Loucy (cell line): ENCODE measurements around the gene CDCP1.

ENCODE experiments used
- H2AFZ ChIP-seq: fragments of 200-600 bp; sonication (generic); 2 replicates; pipeline ENCODE4 v1.6.0; 2016; ENCODE audit warnings: antibody characterized with exemption, mild to moderate bottlenecking, low read length, moderate library complexity
- H3F3A ChIP-seq: fragments of 200-600 bp; 2 replicates; pipeline ENCODE4 v1.6.0; 2016; ENCODE audit warnings: antibody characterized with exemption, low read depth, mild to moderate bottlenecking
- H3K27me3 ChIP-seq: fragments of 200-600 bp; sonication (generic); 2 replicates; pipeline ENCODE4 v1.6.1; 2014; ENCODE audit warnings: low read length, mild to moderate bottlenecking; ENCODE audit not compliant: insufficient read depth, poor library complexity, severe bottlenecking
- H3K36me3 ChIP-seq: fragments of 200-600 bp; sonication (generic); 2 replicates; pipeline ENCODE4 v1.6.1; 2016; ENCODE audit warnings: low read length; ENCODE audit not compliant: insufficient read depth
- H3K4me1 ChIP-seq: fragments of 200-600 bp; sonication (generic); 2 replicates; pipeline ENCODE4 v1.5.1; 2014; ENCODE audit warnings: low read length, mild to moderate bottlenecking; ENCODE audit not compliant: insufficient read depth, poor library complexity, severe bottlenecking
- H3K4me2 ChIP-seq: fragments of 200-600 bp; sonication (generic); 2 replicates; pipeline ENCODE4 v1.6.0; 2014; ENCODE audit warnings: antibody characterized with exemption, low read length, low read depth, mild to moderate bottlenecking; ENCODE audit not compliant: poor library complexity, severe bottlenecking
- H3K4me3 ChIP-seq: fragments of 200-600 bp; sonication (generic); 2 replicates; pipeline ENCODE4 v1.5.1; 2014; ENCODE audit warnings: low read length, mild to moderate bottlenecking, mixed read lengths; ENCODE audit not compliant: poor library complexity, severe bottlenecking
- H3K79me2 ChIP-seq: fragments of 200-600 bp; sonication (generic); 2 replicates; pipeline ENCODE4 v1.6.1; 2014; ENCODE audit warnings: low read length; ENCODE audit not compliant: insufficient read depth
- H3K9ac ChIP-seq: fragments of 200-600 bp; sonication (generic); 2 replicates; pipeline ENCODE4 v1.6.0; 2014; ENCODE audit warnings: mild to moderate bottlenecking, low read depth, low read length, moderate library complexity; ENCODE audit not compliant: poor library complexity, severe bottlenecking
- H3K9me2 ChIP-seq: fragments of 200-600 bp; sonication (generic); replicated peaks from 2 replicates; pipeline ENCODE4 v1.6.1; 2016; ENCODE audit warnings: low read depth, low read length, mixed read lengths
- H3K9me3 ChIP-seq: fragments of 200-600 bp; sonication (generic); 2 replicates; pipeline ENCODE4 v1.6.1; 2014; ENCODE audit warnings: mild to moderate bottlenecking, antibody characterized with exemption, low read length, low read depth; ENCODE audit not compliant: insufficient read depth
- H4K20me1 ChIP-seq: fragments of 200-600 bp; sonication (generic); 2 replicates; pipeline ENCODE4 v1.6.0; 2014; ENCODE audit warnings: antibody characterized with exemption, low read length, mild to moderate bottlenecking; ENCODE audit not compliant: insufficient read depth, poor library complexity, severe bottlenecking
- CTCF ChIP-seq: fragments of 200-600 bp; sonication (generic); conservative IDR thresholded peaks from 2 replicates; pipeline ENCODE4 v1.5.1; 2014; ENCODE audit warnings: mild to moderate bottlenecking, antibody characterized with exemption, low read length
- EZH2phosphoT487 ChIP-seq: fragments of 200-600 bp; IDR thresholded peaks from 2 replicates; pipeline ENCODE4 v1.6.1; 2018; ENCODE audit warnings: antibody characterized with exemption, mild to moderate bottlenecking, moderate library complexity, borderline replicate concordance

The CDCP1 gene

GRCh38 chr3:45173776-45174175 lies 27.6 kb upstream of the CDCP1 start:
- Histone ChIP-seq H3K4me1 (peaks cover 20% of the 10 kb centered on the region), H3K9me2 (no peaks in the 10 kb centered on the region), H3K27me3 (no peaks in the 10 kb centered on the region), H3K4me3 (no peak overlapping the region), H3K79me2 (no peaks in the 10 kb centered on the region), H2AFZ (0 out of 2 replicates have a peak overlapping the region, but pooled peaks have one; percentile 25), H3K36me3 (no peaks in the 10 kb centered on the region), H4K20me1 (no peaks in the 10 kb centered on the region), H3F3A (no peaks in the 10 kb centered on the region), H3K4me2 (no peak overlapping the region), H3K9me3 (no peaks in the 10 kb centered on the region), H3K9ac (no peak overlapping the region)
- TF ChIP-seq CTCF (no peak), EZH2phosphoT487 (no peak)

GRCh38 chr3:45171283-45171682 lies 25.1 kb upstream of the CDCP1 start:
- H3K9ac ChIP-seq = no peak overlapping the region
- H3K79me2 ChIP-seq = no peaks in the 10 kb centered on the region
- H3K4me3 ChIP-seq = no peak overlapping the region
- no peak overlapping the region for H2AFZ ChIP-seq
- TF ChIP-seq CTCF (no peak), EZH2phosphoT487 (no peak)
- peaks cover 41% of the 10 kb centered on the region for H3K4me1 ChIP-seq
- no peaks in the 10 kb centered on the region for H3K27me3 ChIP-seq
- no peaks in the 10 kb centered on the region for H4K20me1 ChIP-seq
- peaks cover 9% of the 10 kb centered on the region for H3F3A ChIP-seq
- no peaks in the 10 kb centered on the region for H3K9me3 ChIP-seq
- H3K9me2 ChIP-seq = no peaks in the 10 kb centered on the region
- H3K4me2 ChIP-seq = no peak overlapping the region
- no peaks in the 10 kb centered on the region for H3K36me3 ChIP-seq

GRCh38 chr3:45170096-45170495 lies 23.9 kb upstream of the CDCP1 start:
- TF ChIP-seq CTCF (no peak), EZH2phosphoT487 (no peak)
- no peaks in the 10 kb centered on the region for H3K36me3 ChIP-seq
- H3F3A ChIP-seq = peaks cover 9% of the 10 kb centered on the region
- H3K4me1 ChIP-seq = peaks cover 43% of the 10 kb centered on the region
- H3K27me3 ChIP-seq = no peaks in the 10 kb centered on the region
- H3K9me2 ChIP-seq = no peaks in the 10 kb centered on the region
- peak overlapping the region; percentile 71 for H2AFZ ChIP-seq
- H3K79me2 ChIP-seq = no peaks in the 10 kb centered on the region
- no peak overlapping the region for H3K4me3 ChIP-seq
- H3K4me2 ChIP-seq = peak overlapping the region; percentile 25
- no peak overlapping the region for H3K9ac ChIP-seq
- H4K20me1 ChIP-seq = no peaks in the 10 kb centered on the region
- peaks cover 8% of the 10 kb centered on the region; the same call in 1 of the 2 replicates for H3K9me3 ChIP-seq
